T-helper 2 cell treated with Interferon-gamma antibody and Interleukin-4, amounts not matched to agents 100 ng/mL and 5 ng/mL, for 36 hours (primary cell): ENCODE measurements around the gene PSEN1. TPM values are rescaled to one million over a fixed set of nuclear protein-coding genes. Genes with fewer than 3 reads are reported as not detected.

Experiments used
- intact Hi-C: fragments of 100-400 bp; cut with micrococcal nuclease; formaldehyde crosslinking; loops from one replicate; pipeline ENCODE4 v1.15.1; 2023
- total RNA-seq: library from RNA; stranded (reverse); gene quantifications from 2 replicates; pipeline ENCODE4 v1.2.3, GENCODE V29; 2022

The PSEN1 gene
- total RNA-seq, 1 donor from 2014 or later = 44.1 TPM

DNA sequence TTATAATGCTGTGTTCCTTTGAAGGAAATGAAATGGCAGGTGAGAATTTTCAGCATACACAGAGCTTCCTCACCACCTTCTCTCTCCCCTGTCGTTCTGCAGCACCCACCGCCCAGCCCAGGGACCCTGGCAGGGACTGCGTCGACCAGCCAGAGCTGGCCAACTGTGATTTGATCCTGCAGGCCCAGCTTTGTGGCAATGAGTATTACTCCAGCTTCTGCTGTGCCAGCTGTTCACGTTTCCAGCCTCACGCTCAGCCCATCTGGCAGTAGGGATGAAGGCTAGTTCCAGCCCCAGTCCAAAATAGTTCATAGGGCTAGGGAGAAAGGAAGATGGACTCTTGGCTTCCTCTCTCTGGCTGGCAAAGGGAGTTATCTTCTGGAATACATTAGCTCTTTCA is 136.1 kb downstream of the PSEN1 start:
- intact Hi-C loops = no loop called here

Other genes starting within 250 kb of the PSEN1 start
- 2.5 and 2.7 TPM in 2 replicates for gene DPF3, start 242.4 kb upstream of the PSEN1 start, total RNA-seq
- gene DCAF4, start 210.0 kb upstream of the PSEN1 start, total RNA-seq = 14.5 and 15.5 TPM in 2 replicates
- 12.1 and 13.0 TPM in 2 replicates for gene ZFYVE1, start 109.4 kb upstream of the PSEN1 start, total RNA-seq
- 101 and 102 TPM in 2 replicates for gene RBM25, start 78.0 kb upstream of the PSEN1 start, total RNA-seq
- 0.25 and 0.68 TPM in 2 replicates for gene PAPLN, start 101.0 kb downstream of the PSEN1 start, total RNA-seq